IPS-18a (cell line): Measurements from ENCODE around the gene ABHD8.
"Not testable (repeated sequence)": the region's sequence is repeated elsewhere in the genome, so short reads cannot be mapped to it uniquely, and the experiment has no call there.

Experiments used
- H3K27ac ChIP-seq: one replicate; pipeline ENCODE4 v1.5.1; 2013; ENCODE audit warnings: low read length
- H3K27me3 ChIP-seq: one replicate; pipeline ENCODE4 v1.6.1; 2013; ENCODE audit warnings: mild to moderate bottlenecking, low read length; ENCODE audit not compliant: control insufficient read depth, insufficient read depth
- H3K36me3 ChIP-seq: one replicate; pipeline ENCODE4 v1.6.1; 2013; ENCODE audit warnings: low read depth, low read length; ENCODE audit not compliant: control insufficient read depth
- H3K4me1 ChIP-seq: one replicate; pipeline ENCODE4 v1.6.1; 2013; ENCODE audit warnings: low read depth, low read length; ENCODE audit not compliant: control insufficient read depth
- H3K4me3 ChIP-seq: one replicate; pipeline ENCODE4 v1.5.1; 2013; ENCODE audit warnings: low read length
- H3K9ac ChIP-seq: one replicate; pipeline ENCODE4 v1.6.1; 2013; ENCODE audit warnings: mild to moderate bottlenecking, low read length, moderate library complexity
- H3K9me3 ChIP-seq: one replicate; pipeline ENCODE4 v1.6.1; 2013; ENCODE audit warnings: low read depth, low read length; ENCODE audit not compliant: control insufficient read depth

The ABHD8 gene

DNA sequence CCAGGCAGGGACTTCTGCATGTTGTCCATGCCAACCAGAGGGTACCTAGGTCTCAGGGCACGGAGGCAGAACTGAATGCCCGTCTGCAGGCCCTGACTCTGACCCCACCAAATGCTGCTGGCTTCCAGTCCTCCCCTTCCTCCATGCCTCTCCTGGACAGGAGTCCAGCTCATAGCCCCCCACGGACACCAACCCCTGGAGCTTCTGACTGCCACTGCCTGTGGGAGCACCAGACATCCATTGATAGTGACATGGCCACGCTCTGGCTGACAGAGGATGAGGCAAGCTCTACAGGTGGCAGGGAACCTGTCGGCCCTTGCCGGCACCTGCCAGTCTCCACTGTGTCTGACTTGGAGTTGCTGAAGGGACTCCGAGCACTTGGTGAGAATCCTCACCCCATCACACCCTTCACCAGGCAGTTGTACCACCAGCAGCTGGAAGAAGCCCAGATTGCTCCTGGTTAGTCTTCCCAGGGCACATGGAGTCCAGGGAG lies 19.7 kb downstream of the ABHD8 start:
- no peak overlapping the region for H3K4me3 ChIP-seq
- peaks cover 6% of the 10 kb centered on the region for H3K36me3 ChIP-seq
- no peak overlapping the region for H3K27ac ChIP-seq
- H3K4me1 ChIP-seq: no peaks in the 10 kb centered on the region
- peaks cover 19% of the 10 kb centered on the region for H3K27me3 ChIP-seq
- H3K9ac ChIP-seq: no peak overlapping the region
- no peaks in the 10 kb centered on the region for H3K9me3 ChIP-seq

- H3K36me3 ChIP-seq: peaks cover 6% of the 10 kb centered on the region
- H3K4me3 ChIP-seq: peak overlapping the region; percentile 49
- H3K4me1 ChIP-seq: no peaks in the 10 kb centered on the region
- H3K27me3 ChIP-seq: peaks cover 19% of the 10 kb centered on the region
- no peak overlapping the region for H3K9ac ChIP-seq
- no peak overlapping the region for H3K27ac ChIP-seq
- no peaks in the 10 kb centered on the region for H3K9me3 ChIP-seq
Measured at GRCh38 chr19:17282488-17283125, 20.6 kb downstream of the ABHD8 start.

GRCh38 chr19:17281391-17282304 lies 21.6 kb downstream of the ABHD8 start, which contains the start of gene ANKLE1:
Gene ANKLE1, plus strand, starts transcription at chr19:17281901. Its CDS starts 20 bp downstream, at chr19:17281921.
- Histone ChIP-seq H3K9ac (no peak within 1 kb of the TSS), H3K9me3 (no peaks in the 10 kb centered on the region), H3K4me1 (no peaks in the 10 kb centered on the region), H3K27ac (no peak within 1 kb of the TSS), H3K36me3 (peaks cover 6% of the 10 kb centered on the region), H3K27me3 (peaks cover 19% of the 10 kb centered on the region), H3K4me3 (peak within 1 kb of the TSS; percentile 49)

DNA sequence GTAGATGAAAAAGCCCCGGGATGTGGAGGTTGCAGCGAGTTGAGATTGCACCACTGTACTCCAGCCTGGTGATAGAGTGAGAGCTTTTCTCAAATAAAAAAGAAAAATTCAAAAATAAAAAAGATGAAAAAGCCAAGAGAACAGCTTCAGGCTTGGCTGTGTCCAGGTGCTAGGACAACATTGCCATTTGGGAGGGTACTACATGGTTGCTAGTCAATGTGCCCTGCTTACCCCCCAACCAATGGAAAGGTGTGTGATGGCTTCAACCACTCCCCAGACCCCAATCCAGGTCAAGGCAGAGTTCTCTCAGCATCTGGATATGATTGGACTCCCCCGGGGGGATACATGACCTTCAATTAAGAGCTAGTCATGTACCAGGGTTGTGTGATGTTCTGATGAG lies 23.8 kb downstream of the ABHD8 start:
- peaks cover 18% of the 10 kb centered on the region for H3K36me3 ChIP-seq
- H3K9ac ChIP-seq: no peak overlapping the region
- H3K27me3 ChIP-seq: peaks cover 19% of the 10 kb centered on the region
- no peaks in the 10 kb centered on the region for H3K4me1 ChIP-seq
- no peak overlapping the region for H3K4me3 ChIP-seq
- no peak overlapping the region for H3K27ac ChIP-seq
- H3K9me3 ChIP-seq: no peaks in the 10 kb centered on the region

- H3K9ac ChIP-seq: no peak overlapping the region
- no peaks in the 10 kb centered on the region for H3K4me1 ChIP-seq
- no peak overlapping the region for H3K4me3 ChIP-seq
- H3K27me3 ChIP-seq: no peaks in the 10 kb centered on the region
- H3K9me3 ChIP-seq: no peaks in the 10 kb centered on the region
- peaks cover 37% of the 10 kb centered on the region for H3K36me3 ChIP-seq
- H3K27ac ChIP-seq: no peak overlapping the region
Measured at GRCh38 chr19:17275441-17276175, 27.6 kb downstream of the ABHD8 start.

DNA sequence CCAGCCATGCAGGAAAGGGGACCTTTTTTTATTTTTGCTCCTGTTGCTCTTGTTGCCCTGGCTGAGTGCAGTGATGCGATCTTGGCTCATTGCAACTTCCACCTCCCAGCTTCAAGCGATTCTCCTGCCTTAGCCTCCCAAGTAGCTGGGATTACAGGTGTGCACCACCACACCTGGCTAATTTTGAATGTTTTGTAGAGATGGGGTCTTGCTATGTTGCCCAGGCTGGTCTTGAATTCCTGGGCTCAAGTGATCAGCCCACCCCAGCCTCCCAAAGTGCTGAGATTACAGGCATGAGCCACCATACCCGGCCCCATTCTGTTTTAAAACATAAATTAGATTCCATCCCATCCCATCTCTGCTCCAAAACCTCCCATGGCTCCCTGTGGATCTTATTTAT lies 28.3 kb downstream of the ABHD8 start:
- peaks cover 37% of the 10 kb centered on the region for H3K36me3 ChIP-seq
- H3K4me1 ChIP-seq, H3K27ac ChIP-seq, H3K9ac ChIP-seq, H3K4me3 ChIP-seq, H3K9me3 ChIP-seq, H3K27me3 ChIP-seq: not testable (repeated sequence)

- H3K27me3 ChIP-seq: no peaks in the 10 kb centered on the region
- no peaks in the 10 kb centered on the region for H3K9me3 ChIP-seq
- no peak overlapping the region for H3K27ac ChIP-seq
- peaks cover 11% of the 10 kb centered on the region for H3K4me1 ChIP-seq
- H3K36me3 ChIP-seq: peaks cover 14% of the 10 kb centered on the region
- H3K9ac ChIP-seq: no peak overlapping the region
- no peak overlapping the region for H3K4me3 ChIP-seq
Measured at GRCh38 chr19:17268754-17269153, 34.5 kb downstream of the ABHD8 start.

DNA sequence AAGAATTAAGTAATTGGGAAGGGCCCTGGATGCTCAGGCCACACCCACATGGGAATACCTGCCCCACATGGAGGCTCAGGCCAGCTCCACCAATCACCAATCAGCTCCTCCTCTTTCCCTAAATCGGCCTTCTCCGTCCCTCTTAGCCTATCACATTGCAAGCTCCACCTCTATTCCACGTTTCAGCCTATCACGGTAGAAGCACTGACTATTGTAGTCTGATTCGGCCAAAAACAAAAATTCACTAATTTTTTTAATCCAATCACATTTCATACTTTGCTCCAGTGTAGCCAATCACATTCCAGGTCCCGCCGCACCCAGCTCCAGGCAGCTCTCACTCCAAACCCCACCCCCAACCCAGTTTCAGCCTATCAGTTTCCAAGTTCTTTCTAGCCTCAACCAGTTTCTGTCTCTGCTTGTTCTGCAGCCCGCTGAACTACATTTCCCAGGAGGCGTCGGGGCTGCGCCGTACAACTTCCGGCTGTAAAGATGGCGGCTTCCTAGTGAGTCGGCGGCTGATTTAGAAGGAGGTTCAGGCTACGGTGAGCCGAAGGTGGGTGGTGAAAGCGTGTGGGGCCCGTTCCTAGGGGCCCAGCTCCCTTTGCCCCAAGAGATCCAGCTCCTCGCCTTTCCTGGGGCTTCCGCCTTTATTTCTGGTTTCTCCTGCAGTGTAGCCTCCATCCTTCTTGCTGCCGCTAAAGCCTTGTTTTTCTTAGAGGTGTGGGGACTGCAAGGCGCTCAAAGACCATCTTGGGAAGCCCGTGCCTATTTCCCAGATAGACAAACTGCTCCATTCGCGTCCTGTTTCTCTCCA lies 36.0 kb downstream of the ABHD8 start, which contains the start of gene BABAM1:
BABAM1 (plus strand) TSS at position 469 of the 814 bp plus-strand sequence. CDS start 1,364 bp downstream, outside the sequence.
- peaks cover 11% of the 10 kb centered on the region for H3K4me1 ChIP-seq
- no peaks in the 10 kb centered on the region for H3K9me3 ChIP-seq
- H3K27ac ChIP-seq: peak within 1 kb of the TSS; percentile 61
- H3K4me3 ChIP-seq: peak within 1 kb of the TSS; percentile 87
- no peaks in the 10 kb centered on the region for H3K27me3 ChIP-seq
- peaks cover 10% of the 10 kb centered on the region for H3K36me3 ChIP-seq
- H3K9ac ChIP-seq: peak within 1 kb of the TSS; percentile 89

- Histone ChIP-seq H3K36me3 (peaks cover 6% of the 10 kb centered on the region), H3K27ac (no peak overlapping the region), H3K4me1 (peaks cover 11% of the 10 kb centered on the region), H3K4me3 (no peak overlapping the region), H3K9me3 (no peaks in the 10 kb centered on the region), H3K27me3 (no peaks in the 10 kb centered on the region), H3K9ac (no peak overlapping the region)
Measured at GRCh38 chr19:17266589-17266974, 36.6 kb downstream of the ABHD8 start.

GRCh38 chr19:17266026-17266425 lies 37.2 kb downstream of the ABHD8 start:
- H3K9me3 ChIP-seq: no peaks in the 10 kb centered on the region
- H3K36me3 ChIP-seq: peaks cover under 1% of the 10 kb centered on the region
- H3K9ac ChIP-seq: no peak overlapping the region
- peaks cover 11% of the 10 kb centered on the region for H3K4me1 ChIP-seq
- H3K27me3 ChIP-seq: no peaks in the 10 kb centered on the region
- H3K27ac ChIP-seq: no peak overlapping the region
- no peak overlapping the region for H3K4me3 ChIP-seq
